ENCODE results near the gene NLRP4. TPM values are rescaled to one million over a fixed set of nuclear protein-coding genes. Genes with fewer than 3 reads are reported as not detected.

NLRP4 gene
- total RNA-seq, 1 donor from 2014 or later: not detected

GRCh38 chr19:55811340-55811739, 25.0 kb upstream of the NLRP4 start:
- H3K27me3 ChIP-seq (ENCODE audit: control insufficient read depth, insufficient read depth, low read length): no peaks in the 10 kb centered on the region
- DNase-seq (ENCODE audit: low read depth): no peak
- no peak for TF ChIP-seq CTCF (IDR thresholded peaks at IDR 0.05; ENCODE audit: insufficient read depth, low read length, poor library complexity, severe bottlenecking)
- H3K4me3 ChIP-seq (ENCODE audit: low read depth, low read length): no peak overlapping the region
- H3K36me3 ChIP-seq (ENCODE audit: control insufficient read depth, insufficient read depth, low read length): no peaks in the 10 kb centered on the region

GRCh38 chr19:55812449-55812848, 23.9 kb upstream of the NLRP4 start:
- no peaks in the 10 kb centered on the region for H3K27me3 ChIP-seq (ENCODE audit: control insufficient read depth, insufficient read depth, low read length)
- no peaks in the 10 kb centered on the region for H3K36me3 ChIP-seq (ENCODE audit: control insufficient read depth, insufficient read depth, low read length)
- no peak for TF ChIP-seq CTCF (IDR thresholded peaks at IDR 0.05; ENCODE audit: insufficient read depth, low read length, poor library complexity, severe bottlenecking)
- no peak for DNase-seq (ENCODE audit: low read depth)
- H3K4me3 ChIP-seq (ENCODE audit: low read depth, low read length): no peak overlapping the region

GRCh38 chr19:55813906-55814305, 22.4 kb upstream of the NLRP4 start:
- no peak overlapping the region for H3K4me3 ChIP-seq (ENCODE audit: low read depth, low read length)
- H3K36me3 ChIP-seq (ENCODE audit: control insufficient read depth, insufficient read depth, low read length): no peaks in the 10 kb centered on the region
- no peak for TF ChIP-seq CTCF (IDR thresholded peaks at IDR 0.05; ENCODE audit: insufficient read depth, low read length, poor library complexity, severe bottlenecking)
- H3K27me3 ChIP-seq (ENCODE audit: control insufficient read depth, insufficient read depth, low read length): no peaks in the 10 kb centered on the region
- DNase-seq (ENCODE audit: low read depth): no peak

GRCh38 chr19:55820037-55820436, 16.3 kb upstream of the NLRP4 start:
- no peak for DNase-seq (ENCODE audit: low read depth)
- TF ChIP-seq CTCF (IDR thresholded peaks at IDR 0.05; ENCODE audit: insufficient read depth, low read length, poor library complexity, severe bottlenecking): no peak
- Histone ChIP-seq H3K4me3 (ENCODE audit: low read depth, low read length) (no peak overlapping the region), H3K27me3 (ENCODE audit: control insufficient read depth, insufficient read depth, low read length) (no peaks in the 10 kb centered on the region), H3K36me3 (ENCODE audit: control insufficient read depth, insufficient read depth, low read length) (no peaks in the 10 kb centered on the region)

- Histone ChIP-seq H3K27me3 (ENCODE audit: control insufficient read depth, insufficient read depth, low read length) (no peaks in the 10 kb centered on the region), H3K4me3 (ENCODE audit: low read depth, low read length) (no peak overlapping the region), H3K36me3 (ENCODE audit: control insufficient read depth, insufficient read depth, low read length) (no peaks in the 10 kb centered on the region)
- TF ChIP-seq CTCF (IDR thresholded peaks at IDR 0.05; ENCODE audit: insufficient read depth, low read length, poor library complexity, severe bottlenecking): no peak
- no peak for DNase-seq (ENCODE audit: low read depth)
Observed at GRCh38 chr19:55830656-55831055, 5.7 kb upstream of the NLRP4 start.

GRCh38 chr19:55831846-55832245, 4.5 kb upstream of the NLRP4 start, which contains the start of gene NLRP11:
Gene NLRP11, minus strand, starts transcription at chr19:55831999. Its CDS starts 13,825 bp downstream, at chr19:55818174.
- no peak for DNase-seq (ENCODE audit: low read depth)
- no peaks in the 10 kb centered on the region for H3K36me3 ChIP-seq (ENCODE audit: control insufficient read depth, insufficient read depth, low read length)
- no peak for TF ChIP-seq CTCF (IDR thresholded peaks at IDR 0.05; ENCODE audit: insufficient read depth, low read length, poor library complexity, severe bottlenecking)
- H3K27me3 ChIP-seq (ENCODE audit: control insufficient read depth, insufficient read depth, low read length): no peaks in the 10 kb centered on the region
- no peak within 1 kb of the TSS for H3K4me3 ChIP-seq (ENCODE audit: low read depth, low read length)

Measured in kidney epithelial cell (primary cell).